HFFc6 (cell line): Measurements from ENCODE around the gene KLHL15. TPM values are rescaled to one million over a fixed set of nuclear protein-coding genes. Genes with fewer than 3 reads are reported as not detected.

Source experiments
- DNase-seq: peaks from one replicate; pipeline ENCODE4 v3.0.0-alpha.2; 2018
- H3K27ac Mint-ChIP-seq: 2 replicates; pipeline ENCODE4 v1.8.0; 2020; ENCODE audit warnings: mild to moderate bottlenecking, mixed read lengths
- H3K27me3 Mint-ChIP-seq: 2 replicates; pipeline ENCODE4 v1.8.0; 2021; ENCODE audit warnings: mild to moderate bottlenecking, moderate library complexity, mixed read lengths; ENCODE audit not compliant: insufficient read depth
- H3K36me3 Mint-ChIP-seq: 2 replicates; pipeline ENCODE4 v1.8.0; 2021; ENCODE audit warnings: low read depth, mixed read lengths
- H3K4me1 Mint-ChIP-seq: 2 replicates; pipeline ENCODE4 v1.8.0; 2020; ENCODE audit warnings: low read depth, mixed read lengths
- H3K4me3 Mint-ChIP-seq: 2 replicates; pipeline ENCODE4 v1.8.0; 2020; ENCODE audit warnings: mild to moderate bottlenecking, moderate library complexity, mixed read lengths
- H3K9me3 Mint-ChIP-seq: 2 replicates; pipeline ENCODE4 v1.8.0; 2020; ENCODE audit warnings: mild to moderate bottlenecking, mixed read lengths
- total RNA-seq, 6 experiments: library from RNA; stranded (reverse); fragmentation: NEBNext Ultra II Directional; extraction: Animal tissue kit (Norgen Biotek cat#: 25700); gene quantifications; 2 replicates in 1 of 6; 3 replicates in 5 of 6; pipeline ENCODE4 v1.2.3, GENCODE V29; 2021
- TF ChIP-seq, protein P1 (sequence below): fragments of 200-600 bp; sonication (generic); IDR thresholded peaks from 2 replicates; pipeline ENCODE4 v1.5.0; 2021; ENCODE audit warnings: antibody characterized with exemption, mild to moderate bottlenecking

The KLHL15 gene
- total RNA-seq, 6 experiments from 2014 or later = 6.6 to 9.0 (median 7.8) TPM

GRCh38 chrX:24005867-24006266 lies 21.1 kb downstream of the KLHL15 start:
- no peaks in the 10 kb centered on the region for H3K9me3 Mint-ChIP-seq
- H3K27me3 Mint-ChIP-seq = no peaks in the 10 kb centered on the region; the same call in 1 of the 2 replicates
- H3K27ac Mint-ChIP-seq = no peak overlapping the region
- TF ChIP-seq, protein P1, sequence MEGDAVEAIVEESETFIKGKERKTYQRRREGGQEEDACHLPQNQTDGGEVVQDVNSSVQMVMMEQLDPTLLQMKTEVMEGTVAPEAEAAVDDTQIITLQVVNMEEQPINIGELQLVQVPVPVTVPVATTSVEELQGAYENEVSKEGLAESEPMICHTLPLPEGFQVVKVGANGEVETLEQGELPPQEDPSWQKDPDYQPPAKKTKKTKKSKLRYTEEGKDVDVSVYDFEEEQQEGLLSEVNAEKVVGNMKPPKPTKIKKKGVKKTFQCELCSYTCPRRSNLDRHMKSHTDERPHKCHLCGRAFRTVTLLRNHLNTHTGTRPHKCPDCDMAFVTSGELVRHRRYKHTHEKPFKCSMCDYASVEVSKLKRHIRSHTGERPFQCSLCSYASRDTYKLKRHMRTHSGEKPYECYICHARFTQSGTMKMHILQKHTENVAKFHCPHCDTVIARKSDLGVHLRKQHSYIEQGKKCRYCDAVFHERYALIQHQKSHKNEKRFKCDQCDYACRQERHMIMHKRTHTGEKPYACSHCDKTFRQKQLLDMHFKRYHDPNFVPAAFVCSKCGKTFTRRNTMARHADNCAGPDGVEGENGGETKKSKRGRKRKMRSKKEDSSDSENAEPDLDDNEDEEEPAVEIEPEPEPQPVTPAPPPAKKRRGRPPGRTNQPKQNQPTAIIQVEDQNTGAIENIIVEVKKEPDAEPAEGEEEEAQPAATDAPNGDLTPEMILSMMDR = no peak
- peaks cover 14% of the 10 kb centered on the region for H3K36me3 Mint-ChIP-seq
- no peak overlapping the region for H3K4me3 Mint-ChIP-seq
- DNase-seq = no peak
- H3K4me1 Mint-ChIP-seq = peaks cover 7% of the 10 kb centered on the region; the same call in 1 of the 2 replicates

- Mint-ChIP-seq H3K9me3 (no peaks in the 10 kb centered on the region), H3K4me3 (no peak overlapping the region), H3K4me1 (peaks cover 7% of the 10 kb centered on the region; the same call in 1 of the 2 replicates), H3K27ac (no peak overlapping the region), H3K27me3 (no peaks in the 10 kb centered on the region; the same call in 1 of the 2 replicates), H3K36me3 (peaks cover 11% of the 10 kb centered on the region)
- TF ChIP-seq, protein P1 = no peak
- no peak for DNase-seq
These were observed 22.0 kb downstream of the KLHL15 start for GRCh38 chrX:24005028-24005427.

DNA sequence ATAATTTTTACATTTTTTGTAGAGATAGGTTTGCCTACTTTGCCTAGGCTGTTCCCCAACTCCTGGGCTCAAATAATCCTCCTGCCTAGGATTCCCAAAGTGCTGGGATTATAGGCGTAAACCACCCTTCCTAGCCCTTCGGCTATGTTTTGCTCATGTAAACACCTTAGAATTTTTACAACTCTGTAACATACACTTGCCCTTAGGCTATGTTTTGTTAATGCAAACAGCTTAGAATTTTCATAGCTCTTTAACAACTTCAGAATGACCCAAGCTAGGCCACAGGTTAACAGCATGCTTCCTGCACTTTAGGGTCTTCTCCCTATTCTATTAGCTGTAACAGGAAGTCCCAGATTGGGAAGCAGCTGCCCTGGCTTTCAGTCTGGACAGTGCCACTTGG lies 24.2 kb downstream of the KLHL15 start:
- no peaks in the 10 kb centered on the region for H3K27me3 Mint-ChIP-seq
- H3K4me3 Mint-ChIP-seq = no peak overlapping the region
- H3K4me1 Mint-ChIP-seq = no peaks in the 10 kb centered on the region
- H3K27ac Mint-ChIP-seq = no peak overlapping the region
- H3K9me3 Mint-ChIP-seq = no peaks in the 10 kb centered on the region
- DNase-seq = no peak
- TF ChIP-seq, protein P1 = no peak
- peaks cover 8% of the 10 kb centered on the region; the same call in 1 of the 2 replicates for H3K36me3 Mint-ChIP-seq

DNA sequence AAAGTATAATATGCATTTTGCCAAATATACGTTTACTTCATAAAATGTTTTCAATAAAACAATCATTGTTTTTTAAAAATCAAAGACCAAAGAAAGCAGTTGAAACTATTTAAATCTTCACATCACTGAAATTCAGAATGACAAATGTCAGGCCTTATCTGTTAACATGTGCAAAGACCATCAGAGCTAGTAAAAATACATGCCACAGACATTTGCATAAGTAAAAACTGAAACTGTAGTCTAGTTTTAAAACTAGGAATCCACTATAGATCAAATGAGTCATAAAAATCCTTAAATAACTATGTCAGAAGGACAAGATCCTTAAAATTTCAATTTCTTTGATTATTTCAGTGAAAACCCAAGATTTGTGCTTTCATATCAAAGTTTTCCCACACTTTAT lies 24.8 kb downstream of the KLHL15 start:
- Mint-ChIP-seq H3K4me1 (no peaks in the 10 kb centered on the region), H3K27ac (no peak overlapping the region), H3K36me3 (peaks cover 8% of the 10 kb centered on the region; the same call in 1 of the 2 replicates), H3K9me3 (no peaks in the 10 kb centered on the region), H3K4me3 (no peak overlapping the region), H3K27me3 (no peaks in the 10 kb centered on the region)
- TF ChIP-seq, protein P1 = no peak
- no peak for DNase-seq

GRCh38 chrX:23999671-24000070 lies 27.3 kb downstream of the KLHL15 start:
- no peak overlapping the region for H3K27ac Mint-ChIP-seq
- H3K9me3 Mint-ChIP-seq = no peaks in the 10 kb centered on the region
- no peaks in the 10 kb centered on the region for H3K36me3 Mint-ChIP-seq
- H3K27me3 Mint-ChIP-seq = no peaks in the 10 kb centered on the region
- H3K4me1 Mint-ChIP-seq = no peaks in the 10 kb centered on the region
- no peak overlapping the region for H3K4me3 Mint-ChIP-seq
- no peak for DNase-seq
- TF ChIP-seq, protein P1 = no peak
